B cell (primary cell): ENCODE results near the gene PRXL2A. TPM values are rescaled to one million over a fixed set of nuclear protein-coding genes. Genes with fewer than 3 reads are reported as not detected.

Source experiments
- ATAC-seq: fragments of 200-7000 bp; cut with Tn5 transposase; one replicate; pipeline ENCODE4 v1.10.0; 2021; ENCODE audit warnings: low read depth, mild to moderate bottlenecking, moderate number of reproducible peaks, moderate library complexity
- CTCF ChIA-PET: fragments of 350-600 bp; sonication (Branson Sonifier 250); formaldehyde crosslinking; loops from one replicate; lab custom pipeline; 2021; ENCODE audit warnings: antibody characterized with exemption, inconsistent platforms; lab: Charles Lee
- POLR2A ChIA-PET: fragments of 350-600 bp; sonication (Branson Sonifier 250); formaldehyde crosslinking; loops from one replicate; lab custom pipeline; 2021; ENCODE audit warnings: antibody characterized with exemption; lab: Charles Lee
- DNase-seq: peaks from one replicate; pipeline ENCODE4 v3.0.0; 2013
- H2AFZ ChIP-seq: 2 replicates; pipeline ENCODE4 v1.6.1; 2012; ENCODE audit warnings: mild to moderate bottlenecking, low read depth, low read length; ENCODE audit not compliant: insufficient read depth, poor library complexity, severe bottlenecking
- H3K27ac ChIP-seq, 2 donors: 1 replicate in 1 of 2; 2 replicates in 1 of 2; pipeline ENCODE4 v1.5.1; 2012 to 2013; ENCODE audit warnings: low read length in 2 of 2, mild to moderate bottlenecking in 2 of 2, moderate library complexity in 1 of 2
- H3K27me3 ChIP-seq, 4 experiments: fragments of 200-600 bp in 1 of 4; sonication (generic) in 1 of 4; replicated peaks in 1 of 4; 1 replicate in 2 of 4; 2 replicates in 2 of 4; pipeline versions ENCODE4 v1.6.1 to v1.7.0; 2013 to 2016; ENCODE audit warnings: low read length in 3 of 4, mild to moderate bottlenecking in 2 of 4, mixed read lengths in 1 of 4, moderate library complexity in 1 of 4; ENCODE audit not compliant: insufficient read depth in 4 of 4, control insufficient read depth in 3 of 4; ENCODE audit errors: control extremely low read depth in 1 of 4
- H3K36me3 ChIP-seq, 2 experiments: replicated peaks in 1 of 2; 1 replicate in 1 of 2; 2 replicates in 1 of 2; pipeline versions ENCODE4 v1.6.1 to v1.7.1; 2013; ENCODE audit warnings: low read length in 1 of 2; ENCODE audit not compliant: insufficient read depth in 2 of 2, control insufficient read depth in 1 of 2; ENCODE audit errors: control extremely low read depth in 1 of 2, extremely low read depth in 1 of 2
- H3K4me1 ChIP-seq, 2 donors: fragments of 200-600 bp in 1 of 2; sonication (generic) in 1 of 2; 1 replicate in 1 of 2; 2 replicates in 1 of 2; pipeline versions ENCODE4 v1.5.1 to v1.6.1; 2013 to 2017; ENCODE audit warnings: low read length in 2 of 2; ENCODE audit not compliant: control insufficient read depth in 2 of 2, insufficient read depth in 2 of 2
- H3K4me2 ChIP-seq: replicated peaks from 2 replicates; pipeline ENCODE3; 2012; ENCODE audit warnings: mild to moderate bottlenecking, low read depth, low read length; ENCODE audit not compliant: poor library complexity, severe bottlenecking
- H3K4me3 ChIP-seq, 5 experiments: fragments of 200-600 bp in 1 of 5; sonication (generic) in 1 of 5; 1 replicate in 3 of 5; 2 replicates in 2 of 5; pipeline versions ENCODE4 v1.5.1 to v1.7.0; 2011 to 2016; ENCODE audit warnings: low read length in 4 of 5, mild to moderate bottlenecking in 4 of 5, low read depth in 2 of 5, control low read depth in 1 of 5, moderate library complexity in 1 of 5; ENCODE audit not compliant: insufficient read depth in 1 of 5; ENCODE audit errors: control extremely low read depth in 1 of 5, extremely low read depth in 1 of 5
- H3K79me2 ChIP-seq: fragments of 200-600 bp; sonication (generic); one replicate; pipeline ENCODE4 v1.6.0; 2016; ENCODE audit warnings: low read length; ENCODE audit not compliant: control insufficient read depth, insufficient read depth
- H3K9ac ChIP-seq: fragments of 200-600 bp; sonication (generic); 2 replicates; pipeline ENCODE4 v1.6.1; 2017; ENCODE audit warnings: mild to moderate bottlenecking, low read length, moderate library complexity
- H3K9me3 ChIP-seq, 3 donors: one replicate each; pipeline versions ENCODE4 v1.6.1 to v1.7.1; 2013; ENCODE audit warnings: low read length in 2 of 3; ENCODE audit not compliant: control insufficient read depth in 2 of 3, insufficient read depth in 1 of 3; ENCODE audit errors: control extremely low read depth in 1 of 3
- H4K20me1 ChIP-seq: 2 replicates; pipeline ENCODE4 v1.6.0; 2012; ENCODE audit warnings: mild to moderate bottlenecking, low read length; ENCODE audit not compliant: insufficient read depth, control insufficient read depth, poor library complexity, severe bottlenecking
- H3K27ac Mint-ChIP-seq: one replicate; pipeline ENCODE4 v1.8.0; 2021; ENCODE audit warnings: mixed read lengths
- H3K27me3 Mint-ChIP-seq: one replicate; pipeline ENCODE4 v1.8.0; 2021; ENCODE audit warnings: mixed read lengths
- H3K4me1 Mint-ChIP-seq: one replicate; pipeline ENCODE4 v1.8.0; 2021; ENCODE audit warnings: mixed read lengths
- H3K4me3 Mint-ChIP-seq: one replicate; pipeline ENCODE4 v1.8.0; 2021; ENCODE audit warnings: mixed read lengths
- H3K9me3 Mint-ChIP-seq: one replicate; pipeline ENCODE4 v1.8.0; 2022; ENCODE audit warnings: mixed read lengths; ENCODE audit not compliant: insufficient read depth
- CTCF ChIP-seq: fragments of 200-600 bp; IDR thresholded peaks from one replicate; pipeline ENCODE4 v1.8.0; 2022; ENCODE audit warnings: antibody characterized with exemption, mild to moderate bottlenecking
- EZH2 ChIP-seq: IDR thresholded peaks from 2 replicates; pipeline ENCODE4 v1.6.1; 2012; ENCODE audit warnings: borderline replicate concordance, low read depth, mild to moderate bottlenecking, moderate library complexity, low read length; ENCODE audit not compliant: insufficient read depth, poor library complexity, severe bottlenecking
- WGBS: methylation state at CpG from one replicate; pipeline ENCODE4 v1.1.5; 2013; ENCODE audit warnings: missing lambda C conversion rate; ENCODE audit not compliant: insufficient coverage; 5-methylcytosine and 5-hydroxymethylcytosine counted together
- intact Hi-C: fragments of 100-400 bp; cut with micrococcal nuclease; formaldehyde crosslinking; loops from one replicate; pipeline ENCODE4 v1.10.0; 2022
- polyA plus RNA-seq: library from polyadenylated mRNA; depleted of rRNA; stranded (reverse); fragments of >200 nt; gene quantifications from 2 replicates; pipeline ENCODE4 v1.2.3, GENCODE V29; 2012
- total RNA-seq, 2 donors: library from RNA; stranded (reverse); fragments of 120-200 nt in 1 of 2; gene quantifications; 1 replicate in 1 of 2; 2 replicates in 1 of 2; pipeline versions ENCODE4 v1.2.3 to v1.2.4, GENCODE V29; 2013 to 2022

PRXL2A gene
- total and polyA plus RNA-seq, 2 donors (not counting 1 experiment from before 2014, with no cell fraction given): 2.8 to 9.4 TPM

- H4K20me1 ChIP-seq: no peaks in the 10 kb centered on the region
- H3K4me1 Mint-ChIP-seq: peaks cover 30% of the 10 kb centered on the region
Measured at GRCh38 chr10:80421707-80422536, 13.6 kb downstream of the PRXL2A start.

More at GRCh38 chr10:80421707-80422536, 13.6 kb downstream of the PRXL2A start:
- ChIA-PET CTCF (interaction anchor here (0.7 to 5.6 kb wide), 9 partner anchors 9 to 83 kb away, joined by 3 to 46 read pairs (median 3); partner anchors contain the start of gene PRXL2A), POLR2A (interaction anchor here (0.7 to 1.8 kb wide), 5 partner anchors 10 to 976 kb away, joined by 3 to 6 read pairs (median 4); partner anchors contain the start of gene PRXL2A)
- WGBS: 54% methylated on average over 5 of the region's 8 CpGs
- no peak for TF ChIP-seq EZH2
- no peak for TF ChIP-seq CTCF
- H2AFZ ChIP-seq: peak overlapping the region; percentile 4
- peak; percentile 78 for ATAC-seq
- Mint-ChIP-seq H3K27me3 (no peaks in the 10 kb centered on the region), H3K4me3 (peak overlapping the region; percentile 15), H3K9me3 (no peaks in the 10 kb centered on the region), H3K27ac (peak overlapping the region; percentile 53)
- H3K36me3 ChIP-seq: no peaks in the 10 kb centered on the region
- H3K4me1 ChIP-seq: peaks cover 24 to 31% of the 10 kb centered on the region in 2 donors
- peak overlapping the region; percentile 62 for H3K4me2 ChIP-seq
- H3K9ac ChIP-seq: peak overlapping the region; percentile 28
- intact Hi-C loops: no loop called here
- no peaks in the 10 kb centered on the region for H3K27me3 ChIP-seq
- H3K79me2 ChIP-seq: peaks cover 3% of the 10 kb centered on the region
- DNase-seq: peak; percentile 50
- H3K4me3 ChIP-seq: peak overlapping the region in 1 of 5 experiments; percentile 29
- no peak overlapping the region for H3K27ac ChIP-seq
- H3K9me3 ChIP-seq: no peaks in the 10 kb centered on the region
